ENCODE measurements around the gene AIF1L.

The AIF1L gene

DNA sequence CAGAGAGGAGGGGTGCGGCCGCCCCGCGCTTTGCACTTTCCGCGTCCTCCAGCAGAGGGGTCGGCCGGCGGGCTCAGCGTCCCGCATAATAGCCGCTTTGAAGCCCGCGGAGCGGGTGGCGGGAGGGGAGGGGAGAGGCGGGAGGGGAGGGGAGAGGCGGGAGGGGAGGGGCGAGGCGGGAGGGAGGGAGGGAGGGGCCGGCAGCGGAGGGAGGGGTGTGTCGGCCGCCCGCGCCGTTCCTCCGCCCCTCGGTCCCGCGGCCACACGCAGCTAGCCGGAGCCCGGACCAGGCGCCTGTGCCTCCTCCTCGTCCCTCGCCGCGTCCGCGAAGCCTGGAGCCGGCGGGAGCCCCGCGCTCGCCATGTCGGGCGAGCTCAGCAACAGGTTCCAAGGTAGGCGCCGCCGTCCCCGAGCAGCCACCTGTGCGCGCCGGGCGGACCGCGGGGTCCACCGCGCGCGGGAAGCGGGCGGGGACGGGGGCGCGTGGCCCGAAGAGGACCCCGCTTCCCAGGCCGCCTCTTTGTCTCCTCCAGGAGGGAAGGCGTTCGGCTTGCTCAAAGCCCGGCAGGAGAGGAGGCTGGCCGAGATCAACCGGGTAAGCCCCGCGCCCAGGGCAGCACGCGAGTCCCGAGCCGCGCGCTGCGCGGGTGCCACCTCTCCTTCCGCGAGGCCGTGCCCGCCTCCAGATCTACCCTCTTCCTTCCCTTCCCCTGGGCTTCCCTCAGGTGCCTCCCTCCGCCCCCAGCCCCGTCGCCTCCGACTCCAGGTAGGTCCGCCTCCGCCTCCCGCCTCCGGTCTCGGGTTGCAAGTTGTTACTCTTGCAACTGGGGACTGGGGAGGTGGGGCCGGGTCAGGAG is at the start of gene AIF1L:
AIF1L (plus strand) TSS at position 263 of the 857 bp plus-strand sequence; CDS start at position 362, 99 bp downstream.
- no peak for DNase-seq

DNA sequence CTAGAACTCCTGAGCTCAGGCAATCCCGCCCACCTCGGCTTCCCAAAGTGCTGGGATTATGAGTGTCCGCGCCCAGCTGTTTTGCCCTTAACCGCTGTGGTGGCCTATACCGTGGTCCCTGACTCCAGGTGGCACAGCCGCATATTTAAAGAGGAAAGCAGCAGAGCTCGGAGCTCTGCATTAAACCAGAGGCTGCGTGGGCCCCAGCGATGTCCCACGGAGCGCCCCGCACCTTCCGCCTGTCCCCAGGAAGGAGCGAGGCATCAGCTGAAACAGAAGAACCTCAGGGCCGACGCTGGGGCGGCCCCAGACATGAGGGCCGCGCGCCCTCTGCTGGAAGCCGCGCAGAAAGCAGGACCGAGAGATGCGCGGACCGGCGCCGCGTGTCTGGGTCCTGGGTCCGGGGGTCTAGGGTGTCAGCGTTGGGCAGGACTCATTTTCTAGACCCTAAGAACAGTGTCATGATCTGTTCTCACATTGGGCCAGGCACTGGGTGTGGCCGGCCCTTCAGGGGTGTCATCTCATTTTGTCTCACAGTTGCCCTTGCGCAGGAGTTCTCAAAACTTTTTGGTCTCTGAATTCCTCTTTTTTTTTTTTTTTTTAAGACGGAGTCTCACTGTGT is 49.6 kb upstream of the AIF1L start:
- DNase-seq, result no peak

DNA sequence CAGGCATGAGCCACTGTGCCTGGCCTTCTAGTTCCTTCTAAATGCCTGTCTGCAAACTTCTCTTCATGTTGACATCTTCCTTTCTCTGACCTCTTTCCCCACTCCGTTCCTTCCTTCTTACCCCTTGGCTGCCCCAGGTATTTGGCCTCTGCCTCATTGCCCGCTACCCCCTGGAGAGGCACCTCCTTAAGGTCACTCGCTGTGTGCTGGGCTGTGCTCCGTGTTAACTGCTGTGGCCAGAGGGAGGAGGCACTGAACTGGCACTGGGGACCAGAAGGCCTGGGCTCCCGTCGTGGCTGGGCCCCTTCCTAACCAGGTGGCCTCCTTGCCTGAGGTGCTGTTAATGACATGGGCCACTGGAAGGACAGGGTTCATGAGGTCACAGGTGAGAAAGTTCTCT is 48.0 kb upstream of the AIF1L start:
- no peak for DNase-seq

DNA sequence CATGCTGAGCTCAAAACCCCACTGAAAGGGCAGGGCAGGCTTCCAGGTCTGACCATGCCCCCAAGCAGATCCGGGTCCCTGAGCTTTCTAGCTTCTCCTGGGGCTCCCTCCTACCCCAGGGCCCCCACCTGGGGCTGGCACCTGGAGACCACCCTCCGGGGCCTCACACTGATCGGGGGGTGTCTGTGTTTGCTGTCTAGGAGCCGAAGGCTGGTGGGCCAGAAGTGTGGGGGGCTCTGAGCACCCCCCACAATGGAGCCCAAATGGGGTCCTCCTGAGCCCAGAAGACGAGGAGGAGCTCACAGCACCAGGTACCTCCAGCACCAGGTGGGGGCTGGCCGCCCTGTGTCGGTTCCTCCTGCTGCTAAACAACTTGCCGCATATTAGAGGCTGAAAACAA is 47.5 kb upstream of the AIF1L start:
- no peak for DNase-seq

DNA sequence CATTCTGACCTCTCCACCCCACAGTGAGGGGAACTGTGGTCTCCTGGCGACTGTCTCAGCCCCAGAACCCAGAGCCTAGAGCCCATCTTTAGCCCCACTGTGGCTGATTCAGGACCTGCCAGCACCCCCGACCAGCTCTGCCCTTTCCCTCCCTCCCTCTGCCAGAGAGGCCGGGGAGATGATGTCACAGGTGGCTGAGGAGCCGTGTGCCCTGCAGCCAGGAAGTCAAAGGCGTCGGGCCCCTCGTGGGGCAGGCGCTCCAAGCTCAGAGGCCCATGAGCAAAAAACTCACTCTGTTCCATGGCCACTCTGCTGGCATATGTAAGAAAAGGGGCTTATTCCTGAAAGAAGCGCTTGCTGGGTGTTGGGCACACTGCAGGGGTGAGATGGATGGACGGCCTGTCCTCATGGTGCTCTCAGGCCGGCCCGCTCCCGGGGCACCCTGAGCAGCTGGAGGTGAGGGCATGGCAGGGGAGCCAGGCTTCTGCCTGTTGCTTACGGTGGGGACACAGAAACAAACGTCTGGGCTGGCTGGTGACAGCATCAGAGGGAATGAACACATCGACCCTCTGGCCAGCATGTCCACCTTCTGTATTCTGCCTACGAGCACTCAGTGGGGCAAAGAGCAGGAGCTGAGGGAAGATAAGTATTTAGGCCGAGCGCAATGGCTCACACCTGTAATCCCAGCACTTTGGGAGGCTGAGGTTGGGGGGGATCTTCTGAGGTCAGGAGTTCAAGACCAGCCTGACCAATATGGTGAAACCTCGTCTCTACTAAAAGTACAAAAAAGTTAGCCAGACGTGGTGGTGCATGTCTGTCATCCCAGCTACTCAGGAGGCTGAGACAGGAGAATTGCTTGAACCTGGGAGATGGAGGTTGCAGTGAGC is 46.3 kb upstream of the AIF1L start:
- no peak for DNase-seq

DNA sequence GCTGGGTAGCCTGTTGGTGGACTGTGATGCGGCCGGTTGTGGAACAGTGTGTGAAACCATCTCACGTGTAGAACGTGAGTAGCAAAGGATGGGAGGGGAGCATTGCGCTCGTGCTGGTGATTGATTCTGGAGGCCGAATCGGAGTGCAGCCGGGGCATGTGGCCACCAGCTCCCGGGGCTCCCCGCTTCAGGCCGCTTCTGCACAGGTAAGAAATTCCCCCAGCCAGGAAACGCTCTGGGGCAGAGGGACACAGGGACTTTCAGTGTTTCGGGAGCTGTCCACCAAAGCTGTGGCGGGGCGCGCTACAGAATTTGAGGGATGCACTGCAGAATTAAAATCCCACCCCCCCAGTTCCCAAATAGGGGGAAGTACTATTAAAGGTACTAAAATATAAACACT is 45.5 kb upstream of the AIF1L start:
- no peak for DNase-seq

GRCh38 chr9:131051592-131052517 is 44.5 kb upstream of the AIF1L start:
- DNase-seq, result no peak

DNA sequence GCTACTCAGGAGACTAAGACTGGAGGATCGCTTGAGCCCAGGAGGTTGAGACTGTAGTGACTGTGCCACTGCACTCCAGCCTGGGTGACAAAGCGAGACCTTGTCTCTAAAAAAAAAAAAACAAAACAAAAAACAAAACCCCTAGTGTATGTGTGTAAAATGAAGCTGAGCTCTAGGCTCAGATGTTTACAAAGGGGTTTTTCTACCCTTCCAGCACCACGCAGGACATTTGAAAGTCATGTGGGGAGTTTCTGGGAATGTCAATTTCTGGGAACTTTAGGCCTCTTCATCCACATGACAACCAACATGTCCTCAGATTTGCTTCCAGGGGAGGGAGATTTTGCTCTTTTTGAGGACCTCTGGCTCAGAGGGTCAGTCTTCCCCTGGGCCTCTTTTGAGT is 42.4 kb upstream of the AIF1L start:
- no peak for DNase-seq

GRCh38 chr9:131056781-131057506 is 39.4 kb upstream of the AIF1L start:
- DNase-seq, result no peak

- no peak for DNase-seq
Measured at GRCh38 chr9:131060900-131061630, 35.3 kb upstream of the AIF1L start.

DNA sequence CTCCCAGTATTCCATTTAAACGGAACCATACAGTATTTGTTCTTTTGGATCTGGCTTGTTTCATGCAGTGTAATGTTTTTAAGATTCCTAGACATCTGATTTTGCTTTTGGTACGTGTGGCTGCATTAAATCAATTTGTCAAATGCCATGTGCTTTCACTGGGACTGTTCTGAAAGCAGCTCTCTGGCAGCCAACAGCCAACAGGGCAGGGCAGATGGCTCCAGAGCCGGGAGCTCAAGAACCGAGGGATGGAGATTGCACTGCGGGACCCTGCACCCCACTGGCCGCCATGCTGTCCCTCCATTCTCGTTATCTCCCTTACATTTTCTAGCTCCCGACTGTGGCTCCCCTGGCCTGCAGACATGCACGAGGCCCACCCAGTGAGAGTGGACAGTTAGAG is 33.4 kb upstream of the AIF1L start:
- DNase-seq, result no peak

- no peak for DNase-seq
Measured at GRCh38 chr9:131065599-131065998, 30.7 kb upstream of the AIF1L start.

GRCh38 chr9:131067625-131068024 is 28.7 kb upstream of the AIF1L start:
- no peak for DNase-seq

DNA sequence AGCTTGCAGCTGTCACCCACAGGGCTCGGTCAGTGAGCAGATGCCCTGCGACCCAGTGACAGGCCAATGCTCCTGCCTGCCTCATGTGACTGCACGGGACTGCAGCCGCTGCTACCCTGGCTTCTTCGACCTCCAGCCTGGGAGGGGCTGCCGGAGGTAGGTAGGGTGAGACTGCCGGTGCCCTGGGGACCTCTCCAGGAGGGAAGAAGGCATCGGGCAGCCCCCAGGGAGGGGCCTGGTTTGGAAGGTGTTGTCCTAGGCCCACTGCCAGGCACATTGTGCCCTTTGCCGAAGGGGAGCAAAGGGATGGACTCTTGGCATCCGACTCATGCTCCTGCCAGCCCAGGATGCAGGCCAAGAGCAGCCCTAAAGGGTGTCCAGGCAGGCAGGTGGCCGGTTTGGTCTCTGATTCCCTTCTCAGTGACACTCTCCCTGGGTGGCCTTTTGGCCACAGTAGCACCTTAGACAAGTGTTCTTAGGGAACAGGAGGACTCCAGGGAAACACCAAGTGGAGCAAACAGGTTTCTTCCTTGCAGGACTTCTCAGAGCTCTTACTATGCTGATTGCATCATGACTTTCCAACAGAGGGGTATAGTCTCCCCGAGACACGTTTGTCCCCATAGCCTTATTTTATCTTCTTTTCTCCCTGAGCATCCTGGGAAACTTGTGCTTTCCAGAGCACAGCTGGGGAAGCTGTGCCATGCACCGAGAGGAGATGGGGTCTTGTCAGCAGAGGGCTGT is 28.1 kb upstream of the AIF1L start:
- no peak for DNase-seq

DNA sequence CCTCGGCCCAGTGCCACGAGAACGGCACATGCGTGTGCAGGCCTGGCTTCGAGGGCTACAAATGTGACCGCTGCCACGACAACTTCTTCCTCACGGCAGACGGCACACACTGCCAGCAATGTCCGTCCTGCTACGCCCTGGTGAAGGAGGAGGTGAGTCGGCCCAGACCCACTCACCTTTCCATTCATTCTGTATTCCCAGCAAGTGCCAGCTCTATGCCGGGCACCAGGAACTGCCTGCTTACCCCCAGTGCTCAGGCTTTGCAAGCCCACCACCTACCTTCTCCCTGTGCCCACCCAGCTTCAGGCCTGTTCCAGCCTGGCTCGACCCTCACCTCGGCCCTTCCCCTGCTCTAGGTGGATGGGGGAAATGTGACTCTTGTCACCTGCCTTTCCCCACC is 26.6 kb upstream of the AIF1L start:
- no peak for DNase-seq

DNA sequence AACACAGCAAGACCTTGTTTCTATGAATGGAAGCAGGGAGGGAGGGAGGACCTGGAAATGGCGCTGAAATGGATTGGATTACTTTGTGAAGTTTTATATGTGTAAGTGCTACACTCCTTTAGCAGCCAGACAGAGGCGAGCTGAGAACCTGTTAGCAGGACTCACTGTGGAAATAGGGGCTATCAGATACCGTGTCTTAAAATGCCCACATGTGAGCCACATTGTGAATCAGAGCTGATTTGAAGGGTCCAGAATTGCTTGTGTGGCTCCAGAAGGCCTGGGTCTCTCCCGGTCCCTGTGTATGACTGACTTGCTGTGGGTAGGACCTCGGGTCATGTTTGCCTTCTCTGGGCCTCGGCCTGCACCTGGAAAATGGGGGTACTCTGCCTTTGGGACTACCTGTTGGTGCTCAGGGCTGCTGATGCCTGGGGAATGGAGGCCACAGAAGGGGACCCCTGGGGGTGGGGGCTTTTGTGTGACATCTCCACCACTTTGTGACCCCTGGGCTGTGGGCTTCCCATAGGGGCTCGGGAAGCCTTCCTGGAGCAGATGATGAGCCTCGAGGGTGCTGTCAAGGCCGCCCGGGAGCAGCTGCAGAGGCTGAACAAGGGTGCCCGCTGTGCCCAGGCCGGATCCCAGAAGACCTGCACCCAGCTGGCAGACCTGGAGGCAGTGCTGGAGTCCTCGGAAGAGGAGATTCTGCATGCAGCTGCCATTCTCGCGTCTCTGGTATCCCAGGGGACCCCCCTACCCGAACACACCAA is 24.0 kb upstream of the AIF1L start:
- DNase-seq, result no peak

DNA sequence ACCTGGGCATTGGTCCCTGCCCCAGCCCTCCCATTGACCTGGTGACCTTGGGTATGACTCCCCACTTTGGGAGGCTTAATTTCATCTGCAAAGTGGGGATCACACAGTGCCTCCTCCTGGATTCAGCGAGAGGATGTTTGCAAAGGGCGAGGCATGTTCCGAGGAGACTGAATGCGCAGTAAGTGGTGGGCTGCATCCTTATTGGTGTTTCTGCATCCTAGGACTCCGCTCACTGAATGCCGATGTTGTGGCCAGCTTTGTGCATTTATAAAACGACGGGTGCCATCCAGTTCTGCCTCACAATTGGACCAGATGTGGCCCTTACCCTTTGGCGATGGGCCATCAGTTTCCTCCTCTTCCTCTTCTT is 23.5 kb upstream of the AIF1L start:
- no peak for DNase-seq

GRCh38 chr9:131076347-131077195 is 19.8 kb upstream of the AIF1L start:
- DNase-seq, result no peak

Measured in cerebellar nuclear complex (tissue), 1 donor.